Lower leg skin (tissue), 3 donors: ENCODE results near the gene TFG.

ENCODE experiments used
- CTCF ChIP-seq, 3 donors: fragments of 450-650 bp; IDR thresholded peaks; one replicate each; pipeline ENCODE4 v1.5.1; 2016; ENCODE audit warnings: antibody characterized with exemption in 3 of 3, mild to moderate bottlenecking in 3 of 3, moderate library complexity in 2 of 3
- POLR2A ChIP-seq, 2 donors: fragments of 450-650 bp; IDR thresholded peaks; one replicate each; pipeline ENCODE4 v1.6.1; 2016 to 2017; ENCODE audit warnings: antibody characterized with exemption in 2 of 2, mild to moderate bottlenecking in 1 of 2, moderate library complexity in 1 of 2

GRCh38 chr3:100706365-100706764 lies 2.9 kb upstream of the TFG start:
- TF ChIP-seq CTCF (IDR thresholded peaks at IDR 0.05) (no peak), POLR2A (IDR thresholded peaks at IDR 0.05) (no peak)
